ENCODE data around the gene SLIT1.
A peak's percentile ranks its signal among the peaks of the same experiment; 100 is the strongest.

Gene SLIT1

GRCh38 chr10:97203220-97203619 lies 17.5 kb upstream of the SLIT1 start:
- H2AFZ ChIP-seq (ENCODE audit: low read depth, low read length, severe bottlenecking) = no peak overlapping the region
- H3K9me2 ChIP-seq (replicated peaks; ENCODE audit: insufficient read depth, low read length) = no peaks in the 10 kb centered on the region
- peaks cover 31% of the 10 kb centered on the region for H3F3A ChIP-seq (ENCODE audit: insufficient read depth)
- no peaks in the 10 kb centered on the region for H3K27me3 ChIP-seq (ENCODE audit: low read length)
- H3K4me3 ChIP-seq (ENCODE audit: insufficient read depth, low read length, poor library complexity, severe bottlenecking) = no peak overlapping the region
- H3K9ac ChIP-seq (ENCODE audit: low read length) = no peak overlapping the region
- no peaks in the 10 kb centered on the region for H4K20me1 ChIP-seq (ENCODE audit: low read depth, low read length)
- H3K9me3 ChIP-seq (ENCODE audit: insufficient read depth, low read length) = no peaks in the 10 kb centered on the region
- no peaks in the 10 kb centered on the region for H3K36me3 ChIP-seq (ENCODE audit: low read length)
- H3K79me2 ChIP-seq (ENCODE audit: insufficient read depth, low read length) = no peaks in the 10 kb centered on the region
- H3K4me2 ChIP-seq (ENCODE audit: low read depth, low read length, poor library complexity, severe bottlenecking) = no peak overlapping the region
- H3K27ac ChIP-seq (ENCODE audit: low read depth, low read length) = no peak overlapping the region
- TF ChIP-seq, protein P1, sequence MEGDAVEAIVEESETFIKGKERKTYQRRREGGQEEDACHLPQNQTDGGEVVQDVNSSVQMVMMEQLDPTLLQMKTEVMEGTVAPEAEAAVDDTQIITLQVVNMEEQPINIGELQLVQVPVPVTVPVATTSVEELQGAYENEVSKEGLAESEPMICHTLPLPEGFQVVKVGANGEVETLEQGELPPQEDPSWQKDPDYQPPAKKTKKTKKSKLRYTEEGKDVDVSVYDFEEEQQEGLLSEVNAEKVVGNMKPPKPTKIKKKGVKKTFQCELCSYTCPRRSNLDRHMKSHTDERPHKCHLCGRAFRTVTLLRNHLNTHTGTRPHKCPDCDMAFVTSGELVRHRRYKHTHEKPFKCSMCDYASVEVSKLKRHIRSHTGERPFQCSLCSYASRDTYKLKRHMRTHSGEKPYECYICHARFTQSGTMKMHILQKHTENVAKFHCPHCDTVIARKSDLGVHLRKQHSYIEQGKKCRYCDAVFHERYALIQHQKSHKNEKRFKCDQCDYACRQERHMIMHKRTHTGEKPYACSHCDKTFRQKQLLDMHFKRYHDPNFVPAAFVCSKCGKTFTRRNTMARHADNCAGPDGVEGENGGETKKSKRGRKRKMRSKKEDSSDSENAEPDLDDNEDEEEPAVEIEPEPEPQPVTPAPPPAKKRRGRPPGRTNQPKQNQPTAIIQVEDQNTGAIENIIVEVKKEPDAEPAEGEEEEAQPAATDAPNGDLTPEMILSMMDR (IDR thresholded peaks at IDR 0.05; ENCODE audit: insufficient read depth, low read length, poor library complexity, severe bottlenecking) = no peak
- no peak for TF ChIP-seq EZH2phosphoT487 (conservative IDR thresholded peaks at IDR 0.05; ENCODE audit: low read length)

- no peaks in the 10 kb centered on the region for H3K27me3 ChIP-seq (ENCODE audit: low read length)
- TF ChIP-seq EZH2phosphoT487 (conservative IDR thresholded peaks at IDR 0.05; ENCODE audit: low read length) = no peak
- TF ChIP-seq, protein P1 (IDR thresholded peaks at IDR 0.05; ENCODE audit: insufficient read depth, low read length, poor library complexity, severe bottlenecking) = no peak
- no peaks in the 10 kb centered on the region for H3K9me2 ChIP-seq (replicated peaks; ENCODE audit: insufficient read depth, low read length)
- H3F3A ChIP-seq (ENCODE audit: insufficient read depth) = peaks cover 40% of the 10 kb centered on the region
- H3K79me2 ChIP-seq (ENCODE audit: insufficient read depth, low read length) = no peaks in the 10 kb centered on the region
- H4K20me1 ChIP-seq (ENCODE audit: low read depth, low read length) = no peaks in the 10 kb centered on the region
- H3K27ac ChIP-seq (ENCODE audit: low read depth, low read length) = peak overlapping the region; percentile 71
- H3K4me3 ChIP-seq (ENCODE audit: insufficient read depth, low read length, poor library complexity, severe bottlenecking) = no peak overlapping the region
- H2AFZ ChIP-seq (ENCODE audit: low read depth, low read length, severe bottlenecking) = peak overlapping the region; percentile 17
- no peaks in the 10 kb centered on the region for H3K36me3 ChIP-seq (ENCODE audit: low read length)
- H3K9me3 ChIP-seq (ENCODE audit: insufficient read depth, low read length) = no peaks in the 10 kb centered on the region
- H3K4me2 ChIP-seq (ENCODE audit: low read depth, low read length, poor library complexity, severe bottlenecking) = peak overlapping the region; percentile 60
- peak overlapping the region; percentile 32 for H3K9ac ChIP-seq (ENCODE audit: low read length)
Measured at GRCh38 chr10:97200616-97201015, 14.9 kb upstream of the SLIT1 start.

DNA sequence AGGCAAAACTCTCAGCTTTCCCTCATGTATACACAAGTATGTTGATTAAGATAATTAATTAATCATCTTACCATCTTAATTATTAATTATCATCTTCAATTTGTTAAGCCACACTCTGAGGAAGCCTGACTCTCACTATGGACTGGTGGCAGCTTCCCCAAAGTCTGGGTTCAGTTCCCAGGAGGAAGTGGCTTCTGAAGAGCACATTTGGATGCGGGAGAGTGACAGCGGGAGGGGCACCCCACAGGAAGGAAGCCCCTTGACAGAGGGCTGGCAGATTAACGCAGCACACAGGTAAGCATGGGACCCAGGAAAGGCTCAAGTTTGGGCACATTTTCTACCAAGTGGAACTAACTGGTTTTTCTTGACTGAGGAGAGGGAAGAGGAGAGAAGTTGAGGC lies 13.4 kb upstream of the SLIT1 start:
- no peaks in the 10 kb centered on the region for H3K9me3 ChIP-seq (ENCODE audit: insufficient read depth, low read length)
- no peaks in the 10 kb centered on the region for H3K79me2 ChIP-seq (ENCODE audit: insufficient read depth, low read length)
- peaks cover 40% of the 10 kb centered on the region for H3F3A ChIP-seq (ENCODE audit: insufficient read depth)
- no peak overlapping the region for H3K4me3 ChIP-seq (ENCODE audit: insufficient read depth, low read length, poor library complexity, severe bottlenecking)
- no peaks in the 10 kb centered on the region for H3K36me3 ChIP-seq (ENCODE audit: low read length)
- no peaks in the 10 kb centered on the region for H3K9me2 ChIP-seq (replicated peaks; ENCODE audit: insufficient read depth, low read length)
- peak overlapping the region; percentile 38 for H3K27ac ChIP-seq (ENCODE audit: low read depth, low read length)
- H3K27me3 ChIP-seq (ENCODE audit: low read length) = no peaks in the 10 kb centered on the region
- H3K9ac ChIP-seq (ENCODE audit: low read length) = 0 out of 2 replicates have a peak overlapping the region, but pooled peaks have one; percentile 4
- no peak for TF ChIP-seq EZH2phosphoT487 (conservative IDR thresholded peaks at IDR 0.05; ENCODE audit: low read length)
- TF ChIP-seq, protein P1 (IDR thresholded peaks at IDR 0.05; ENCODE audit: insufficient read depth, low read length, poor library complexity, severe bottlenecking) = no peak
- H3K4me2 ChIP-seq (ENCODE audit: low read depth, low read length, poor library complexity, severe bottlenecking) = peak overlapping the region; percentile 18
- H2AFZ ChIP-seq (ENCODE audit: low read depth, low read length, severe bottlenecking) = peak overlapping the region; percentile 43
- H4K20me1 ChIP-seq (ENCODE audit: low read depth, low read length) = no peaks in the 10 kb centered on the region

Data from SU-DHL-6 (cell line).